ENCODE data around the gene MSLN. TPM values are rescaled to one million over a fixed set of nuclear protein-coding genes. Genes with fewer than 3 reads are reported as not detected.
A peak's percentile ranks its signal among the peaks of the same experiment; 100 is the strongest.

The MSLN gene
- total RNA-seq, 2 donors from 2014 or later, result 1.3 TPM; not detected in 1

DNA sequence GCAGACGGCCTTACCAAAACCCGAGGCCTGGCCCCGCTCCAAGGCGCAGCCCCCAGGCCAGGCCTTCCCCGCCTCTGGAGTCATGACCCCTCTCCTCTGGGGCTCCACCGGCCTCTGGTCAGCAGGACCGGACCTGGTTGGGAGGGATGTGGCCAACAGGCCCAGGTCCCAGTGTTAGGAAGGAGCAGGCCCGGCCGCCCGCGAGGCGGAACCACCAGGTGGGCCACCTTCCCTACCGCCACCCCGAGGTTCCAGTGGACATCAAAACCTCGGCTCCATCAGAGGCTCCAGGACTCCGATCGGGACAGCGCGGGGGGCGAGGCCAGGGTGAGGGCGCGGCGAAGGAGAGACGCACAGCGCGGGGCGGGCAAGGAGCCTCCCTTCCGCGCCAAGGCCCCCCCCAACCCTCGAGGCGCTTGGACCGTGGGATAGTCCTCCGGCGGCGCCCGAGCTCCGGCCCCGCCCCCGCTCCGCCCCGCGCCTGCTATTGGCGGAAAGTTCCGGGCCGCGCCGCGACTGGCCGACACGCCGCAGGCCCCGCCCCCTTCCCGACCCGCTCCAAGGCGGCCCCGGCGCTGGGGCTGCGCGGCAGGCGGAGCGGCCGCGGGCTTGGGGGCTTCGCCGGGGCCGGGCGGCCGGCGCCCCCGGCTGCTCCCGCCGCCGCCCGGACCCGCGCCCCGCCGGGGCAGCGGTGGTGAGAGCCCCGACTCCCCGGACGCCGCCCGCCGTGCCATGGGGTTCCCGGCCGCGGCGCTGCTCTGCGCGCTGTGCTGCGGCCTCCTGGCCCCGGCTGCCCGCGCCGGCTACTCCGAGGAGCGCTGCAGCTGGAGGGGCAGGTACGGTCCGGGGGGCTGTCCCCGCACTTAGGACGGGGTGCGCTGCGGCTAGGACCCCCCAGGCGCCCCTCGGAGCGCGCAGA lies 45.7 kb upstream of the MSLN start, which contains the start of gene METRN:
Gene METRN, plus strand, starts transcription at position 561 of the 919 bp plus-strand sequence. Its CDS starts 172 bp downstream, at position 733.
- ATAC-seq (ENCODE audit: insufficient number of reproducible peaks, low FRiP score, low read depth), result peak; percentile 87
- peaks cover 11 to 28% of the 10 kb centered on the region in 2 donors for H3K4me1 ChIP-seq (ENCODE audit: control insufficient read depth in 1 of 2, low read depth in 2 of 2)
- H3K27me3 ChIP-seq (replicated peaks; ENCODE audit: insufficient read depth), result no peaks in the 10 kb centered on the region
- H3K27ac ChIP-seq, result no peak within 1 kb of the TSS
- H3K9me3 ChIP-seq, result no peaks in the 10 kb centered on the region
- peak; percentile 57 for DNase-seq (ENCODE audit: low spot score)
- H3K36me3 ChIP-seq, result no peaks in the 10 kb centered on the region
- H3K4me3 ChIP-seq, result peak within 1 kb of the TSS; percentile 81
- TF ChIP-seq, protein P1, sequence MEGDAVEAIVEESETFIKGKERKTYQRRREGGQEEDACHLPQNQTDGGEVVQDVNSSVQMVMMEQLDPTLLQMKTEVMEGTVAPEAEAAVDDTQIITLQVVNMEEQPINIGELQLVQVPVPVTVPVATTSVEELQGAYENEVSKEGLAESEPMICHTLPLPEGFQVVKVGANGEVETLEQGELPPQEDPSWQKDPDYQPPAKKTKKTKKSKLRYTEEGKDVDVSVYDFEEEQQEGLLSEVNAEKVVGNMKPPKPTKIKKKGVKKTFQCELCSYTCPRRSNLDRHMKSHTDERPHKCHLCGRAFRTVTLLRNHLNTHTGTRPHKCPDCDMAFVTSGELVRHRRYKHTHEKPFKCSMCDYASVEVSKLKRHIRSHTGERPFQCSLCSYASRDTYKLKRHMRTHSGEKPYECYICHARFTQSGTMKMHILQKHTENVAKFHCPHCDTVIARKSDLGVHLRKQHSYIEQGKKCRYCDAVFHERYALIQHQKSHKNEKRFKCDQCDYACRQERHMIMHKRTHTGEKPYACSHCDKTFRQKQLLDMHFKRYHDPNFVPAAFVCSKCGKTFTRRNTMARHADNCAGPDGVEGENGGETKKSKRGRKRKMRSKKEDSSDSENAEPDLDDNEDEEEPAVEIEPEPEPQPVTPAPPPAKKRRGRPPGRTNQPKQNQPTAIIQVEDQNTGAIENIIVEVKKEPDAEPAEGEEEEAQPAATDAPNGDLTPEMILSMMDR (IDR thresholded peaks at IDR 0.05), result no peak

DNA sequence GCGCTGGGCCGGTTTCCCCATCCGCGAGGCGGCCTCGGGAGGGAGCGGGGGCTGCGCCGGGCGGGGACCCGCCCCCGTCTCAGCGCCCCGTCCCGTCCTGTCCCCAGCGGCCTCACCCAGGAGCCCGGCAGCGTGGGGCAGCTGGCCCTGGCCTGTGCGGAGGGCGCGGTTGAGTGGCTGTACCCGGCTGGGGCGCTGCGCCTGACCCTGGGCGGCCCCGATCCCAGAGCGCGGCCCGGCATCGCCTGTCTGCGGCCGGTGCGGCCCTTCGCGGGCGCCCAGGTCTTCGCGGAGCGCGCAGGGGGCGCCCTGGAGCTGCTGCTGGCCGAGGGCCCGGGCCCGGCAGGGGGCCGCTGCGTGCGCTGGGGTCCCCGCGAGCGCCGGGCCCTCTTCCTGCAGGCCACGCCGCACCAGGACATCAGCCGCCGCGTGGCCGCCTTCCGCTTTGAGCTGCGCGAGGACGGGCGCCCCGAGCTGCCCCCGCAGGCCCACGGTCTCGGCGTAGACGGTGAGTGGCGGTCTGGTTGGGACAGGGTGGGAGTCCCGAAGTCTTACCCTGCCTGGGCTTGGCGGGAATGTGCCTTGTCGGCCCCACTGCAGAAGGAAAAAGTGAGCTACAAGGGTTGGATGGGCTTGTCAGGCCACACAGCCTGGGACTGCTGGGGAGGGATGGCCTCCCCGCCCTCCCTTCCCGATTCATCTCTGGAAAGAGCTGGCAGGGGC lies 44.9 kb upstream of the MSLN start:
- ATAC-seq (ENCODE audit: insufficient number of reproducible peaks, low FRiP score, low read depth) (no peak), DNase-seq (ENCODE audit: low spot score) (no peak)
- Histone ChIP-seq H3K9me3 (no peaks in the 10 kb centered on the region), H3K36me3 (no peaks in the 10 kb centered on the region), H3K4me1 (ENCODE audit: control insufficient read depth in 1 of 2, low read depth in 2 of 2) (peaks cover 15 to 32% of the 10 kb centered on the region in 2 donors), H3K27me3 (replicated peaks; ENCODE audit: insufficient read depth) (no peaks in the 10 kb centered on the region), H3K4me3 (peak overlapping the region; percentile 81), H3K27ac (no peak overlapping the region)
- TF ChIP-seq, protein P1 (IDR thresholded peaks at IDR 0.05), result no peak

DNA sequence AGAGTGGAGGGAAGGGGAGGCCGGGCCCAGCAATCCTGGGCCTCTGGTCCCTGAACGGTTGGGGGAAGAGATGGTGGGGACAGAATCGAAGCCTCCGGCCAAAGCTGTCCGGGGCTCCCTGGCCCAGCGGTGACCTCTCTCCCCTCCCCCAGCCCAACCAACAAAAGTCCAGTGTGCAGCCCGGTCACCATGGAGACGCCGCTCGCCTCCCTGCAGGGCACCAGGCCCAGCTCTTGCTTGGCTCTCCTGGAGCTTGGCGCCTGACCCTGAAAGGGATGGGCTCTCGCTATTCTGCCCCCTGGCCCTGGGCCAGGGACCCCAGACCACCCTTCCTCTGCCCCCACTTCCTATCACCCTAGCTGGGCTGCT lies 44.4 kb upstream of the MSLN start:
- no peaks in the 10 kb centered on the region for H3K27me3 ChIP-seq (replicated peaks; ENCODE audit: insufficient read depth)
- TF ChIP-seq, protein P1 (IDR thresholded peaks at IDR 0.05), result no peak
- no peaks in the 10 kb centered on the region for H3K36me3 ChIP-seq
- peak overlapping the region; percentile 81 for H3K4me3 ChIP-seq
- no peak overlapping the region for H3K27ac ChIP-seq
- no peak for DNase-seq (ENCODE audit: low spot score)
- no peak for ATAC-seq (ENCODE audit: insufficient number of reproducible peaks, low FRiP score, low read depth)
- H3K9me3 ChIP-seq, result no peaks in the 10 kb centered on the region
- peaks cover 15 to 32% of the 10 kb centered on the region in 2 donors for H3K4me1 ChIP-seq (ENCODE audit: control insufficient read depth in 1 of 2, low read depth in 2 of 2)

DNA sequence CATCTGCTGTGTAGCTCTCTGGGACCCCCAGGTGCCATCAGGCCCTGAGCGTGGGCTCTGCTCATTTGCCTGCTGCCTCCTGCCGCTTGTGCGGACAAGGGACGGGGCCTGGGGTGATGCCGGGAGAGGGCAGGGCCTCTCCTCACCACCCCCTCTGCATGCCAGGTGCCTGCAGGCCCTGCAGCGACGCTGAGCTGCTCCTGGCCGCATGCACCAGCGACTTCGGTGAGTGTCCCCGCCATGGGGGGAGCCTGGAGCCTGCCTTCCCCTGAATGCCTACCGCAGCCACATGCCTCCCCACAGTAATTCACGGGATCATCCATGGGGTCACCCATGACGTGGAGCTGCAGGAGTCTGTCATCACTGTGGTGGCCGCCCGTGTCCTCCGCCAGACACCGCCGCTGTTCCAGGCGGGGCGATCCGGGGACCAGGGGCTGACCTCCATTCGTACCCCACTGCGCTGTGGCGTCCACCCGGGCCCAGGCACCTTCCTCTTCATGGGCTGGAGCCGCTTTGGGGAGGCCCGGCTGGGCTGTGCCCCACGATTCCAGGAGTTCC lies 43.7 kb upstream of the MSLN start:
- ATAC-seq (ENCODE audit: insufficient number of reproducible peaks, low FRiP score, low read depth) (no peak), DNase-seq (ENCODE audit: low spot score) (no peak)
- H3K27me3 ChIP-seq (replicated peaks; ENCODE audit: insufficient read depth), result no peaks in the 10 kb centered on the region
- H3K4me3 ChIP-seq, result no peak overlapping the region
- H3K9me3 ChIP-seq, result no peaks in the 10 kb centered on the region
- H3K27ac ChIP-seq, result no peak overlapping the region
- TF ChIP-seq, protein P1 (IDR thresholded peaks at IDR 0.05), result no peak
- peaks cover 20 to 37% of the 10 kb centered on the region in 2 donors for H3K4me1 ChIP-seq (ENCODE audit: control insufficient read depth in 1 of 2, low read depth in 2 of 2)
- H3K36me3 ChIP-seq, result no peaks in the 10 kb centered on the region
